ENCODE data around the gene TTLL11. TPM values are rescaled to one million over a fixed set of nuclear protein-coding genes. Genes with fewer than 3 reads are reported as not detected.

The TTLL11 gene
- total RNA-seq, 4 donors from 2014 or later = 9.8 to 18.6 (median 15.6) TPM

- H3K36me3 ChIP-seq = peaks cover 0 to 4% (median 0%) of the 10 kb centered on the region in 3 donors
- H3K4me1 ChIP-seq = no peaks in the 10 kb centered on the region
- WGBS, 2 donors = 91 to 95% methylated on average over 7 of the region's 7 CpGs
- no peak overlapping the region for H3K4me3 ChIP-seq
- H3K27me3 ChIP-seq = no peaks in the 10 kb centered on the region
- TF ChIP-seq CTCF (IDR thresholded peaks at IDR 0.05) = no peak
- TF ChIP-seq POLR2A (IDR thresholded peaks at IDR 0.05) = no peak
- no peak for TF ChIP-seq EP300 (IDR thresholded peaks at IDR 0.05)
- no peak for DNase-seq (ENCODE audit: low spot score in 2 of 2)
- peak overlapping the region in 1 of 4 donors; percentile 52 for H3K27ac ChIP-seq
- no peaks in the 10 kb centered on the region for H3K9me3 ChIP-seq
Observed at GRCh38 chr9:121942313-121942712, 150.8 kb downstream of the TTLL11 start.

DNA sequence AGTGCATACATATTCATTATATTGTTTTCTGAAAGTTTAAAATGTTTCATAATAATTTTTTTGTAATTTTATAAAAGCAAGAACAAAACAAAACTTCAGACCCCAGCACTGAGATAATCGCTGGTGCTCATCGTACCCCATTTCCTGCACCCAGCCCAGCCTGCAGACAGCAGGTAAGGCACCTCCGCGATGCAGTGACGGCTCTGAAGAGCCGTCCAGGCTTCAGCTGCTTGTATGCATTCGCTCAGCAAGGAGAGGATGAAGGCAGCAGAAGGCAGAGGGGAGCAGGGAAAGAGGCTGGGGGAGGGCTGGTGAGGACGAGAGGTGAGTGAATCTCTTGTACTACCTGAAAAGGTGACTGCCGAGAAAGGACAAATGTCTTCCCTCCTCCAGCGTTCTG, 153.5 kb downstream of the TTLL11 start:
- H3K4me1 ChIP-seq = no peaks in the 10 kb centered on the region
- H3K36me3 ChIP-seq = peaks cover 0 to 10% (median 0%) of the 10 kb centered on the region in 3 donors
- H3K27me3 ChIP-seq = no peaks in the 10 kb centered on the region
- DNase-seq (ENCODE audit: low spot score in 2 of 2) = no peak
- H3K27ac ChIP-seq = no peak overlapping the region
- H3K4me3 ChIP-seq = no peak overlapping the region
- TF ChIP-seq CTCF (IDR thresholded peaks at IDR 0.05) (no peak), POLR2A (IDR thresholded peaks at IDR 0.05) (no peak), EP300 (IDR thresholded peaks at IDR 0.05) (no peak)
- WGBS, 2 donors = 73 to 74% methylated on average over 10 of the region's 10 CpGs
- H3K9me3 ChIP-seq = no peaks in the 10 kb centered on the region

DNA sequence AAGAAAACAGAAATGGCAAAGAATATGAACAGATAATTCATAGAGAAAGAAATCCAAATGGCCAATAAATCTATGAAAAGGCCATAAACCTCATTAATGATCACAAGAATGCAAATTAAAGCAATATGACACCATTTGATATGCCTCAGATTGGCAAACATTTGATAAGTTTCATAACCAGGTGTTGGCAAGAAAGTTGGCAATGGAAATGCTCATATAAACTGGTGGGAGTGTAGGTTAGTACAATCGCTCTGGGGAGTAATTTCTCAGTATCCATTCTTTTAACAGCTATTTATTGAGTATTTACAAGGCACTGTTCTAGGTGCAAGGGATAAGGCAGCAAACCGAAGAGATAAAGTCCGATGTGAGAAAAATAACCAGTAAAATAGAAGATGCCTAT, 154.5 kb downstream of the TTLL11 start:
- TF ChIP-seq EP300 (IDR thresholded peaks at IDR 0.05) = no peak
- TF ChIP-seq POLR2A (IDR thresholded peaks at IDR 0.05) = no peak
- no peak for TF ChIP-seq CTCF (IDR thresholded peaks at IDR 0.05)
- no peaks in the 10 kb centered on the region for H3K4me1 ChIP-seq
- 87 to 93% methylated on average over 3 of the region's 3 CpGs for WGBS, 2 donors

DNA sequence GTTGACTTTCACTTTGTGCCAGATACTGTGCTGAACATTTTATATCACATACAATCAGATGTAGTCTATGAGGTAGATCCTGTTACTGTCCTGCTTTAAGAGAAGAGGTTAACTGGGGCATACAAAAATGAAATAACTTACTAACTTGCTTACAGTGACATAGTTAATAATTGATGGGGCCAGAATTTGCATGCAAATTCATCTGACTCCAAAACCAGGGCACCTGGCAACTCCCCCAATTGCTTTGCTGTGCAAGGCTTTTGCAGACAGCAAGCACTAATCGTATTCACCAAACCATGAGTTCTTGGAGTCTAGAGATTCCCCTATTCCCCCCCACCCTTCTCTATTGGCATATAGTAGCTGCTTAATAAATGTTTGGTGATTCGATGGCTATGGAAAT, 155.9 kb downstream of the TTLL11 start:
- H3K4me1 ChIP-seq = no peaks in the 10 kb centered on the region
- 94% methylated on average over 2 of the region's 2 CpGs for WGBS, 2 donors
- H3K36me3 ChIP-seq = peaks cover 0 to 6% (median 0%) of the 10 kb centered on the region in 3 donors
- no peak for TF ChIP-seq CTCF (IDR thresholded peaks at IDR 0.05)
- no peak for TF ChIP-seq POLR2A (IDR thresholded peaks at IDR 0.05)
- no peaks in the 10 kb centered on the region for H3K27me3 ChIP-seq
- H3K9me3 ChIP-seq = no peaks in the 10 kb centered on the region
- DNase-seq (ENCODE audit: low spot score in 2 of 2) = no peak
- no peak overlapping the region for H3K4me3 ChIP-seq
- no peak overlapping the region for H3K27ac ChIP-seq

More for the DNA sequence above, 154.5 kb downstream of the TTLL11 start:
- Histone ChIP-seq H3K9me3 (no peaks in the 10 kb centered on the region), H3K27me3 (no peaks in the 10 kb centered on the region), H3K36me3 (peaks cover 0 to 6% (median 0%) of the 10 kb centered on the region in 3 donors), H3K4me3 (no peak overlapping the region), H3K27ac (no peak overlapping the region)
- no peak for DNase-seq (ENCODE audit: low spot score in 2 of 2)

DNA sequence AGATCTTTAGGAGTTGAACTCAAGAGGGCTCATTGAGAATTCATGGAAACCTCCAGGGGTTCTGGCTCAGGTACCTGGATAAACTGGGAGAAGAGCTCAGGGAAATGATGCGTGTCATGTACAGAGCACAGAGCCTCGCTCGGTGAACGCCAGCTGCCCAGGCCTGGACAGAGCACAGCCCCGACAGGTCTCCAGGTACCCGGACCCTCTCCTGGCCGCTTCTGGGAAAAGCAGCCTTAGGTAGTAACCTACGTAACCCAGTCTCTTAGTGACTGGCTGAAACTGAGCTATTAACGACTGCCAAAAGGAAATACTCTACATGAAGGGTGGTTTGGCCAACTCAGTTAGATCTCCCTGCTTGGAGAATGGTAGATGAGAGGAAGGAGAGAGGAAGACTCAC, 157.4 kb downstream of the TTLL11 start:
- WGBS, 2 donors = 85 to 89% methylated on average over 9 of the region's 9 CpGs
- Histone ChIP-seq H3K27ac (no peak overlapping the region), H3K9me3 (no peaks in the 10 kb centered on the region), H3K4me1 (no peaks in the 10 kb centered on the region), H3K36me3 (peaks cover 0 to 6% (median 0%) of the 10 kb centered on the region in 3 donors), H3K27me3 (no peaks in the 10 kb centered on the region), H3K4me3 (no peak overlapping the region)
- no peak for TF ChIP-seq EP300 (IDR thresholded peaks at IDR 0.05)
- no peak for TF ChIP-seq CTCF (IDR thresholded peaks at IDR 0.05)
- no peak for TF ChIP-seq POLR2A (IDR thresholded peaks at IDR 0.05)
- DNase-seq (ENCODE audit: low spot score in 2 of 2) = no peak

Data from tibial nerve (tissue), 4 donors.